Measurements from ENCODE around the gene EVPL. TPM values are rescaled to one million over a fixed set of nuclear protein-coding genes. Genes with fewer than 3 reads are reported as not detected.
A peak's percentile ranks its signal among the peaks of the same experiment; 100 is the strongest.

Gene EVPL
- total RNA-seq, 1 experiment from 2014 or later: 58.0 TPM

- peaks cover 56 to 69% of the 10 kb centered on the region in 2 experiments for H3K36me3 ChIP-seq (ENCODE audit: control insufficient read depth in 1 of 2, insufficient read depth in 2 of 2, low read length in 2 of 2)
- H3K27me3 ChIP-seq (ENCODE audit: insufficient read depth, low read length): no peaks in the 10 kb centered on the region
- no peak overlapping the region for H3K27ac ChIP-seq (ENCODE audit: low read depth, low read length)
- BruUV-seq (replicated peaks): TSS peak; percentile 24
- no peaks in the 10 kb centered on the region for H3K9me3 ChIP-seq (ENCODE audit: control insufficient read depth in 1 of 2, insufficient read depth in 1 of 2, low read depth in 1 of 2, low read length in 2 of 2)
- no peaks in the 10 kb centered on the region for H4K20me1 ChIP-seq (ENCODE audit: insufficient read depth)
- no peak overlapping the region for H3K9ac ChIP-seq (ENCODE audit: low read length)
- POLR2A ChIA-PET: interaction anchor here (0.8 kb wide), 1 partner anchor 28 kb away, joined by 3 read pairs; no protein-coding TSS in a partner anchor
- no peak overlapping the region for H3K4me2 ChIP-seq (ENCODE audit: low read length)
- no peak for ATAC-seq
- no peaks in the 10 kb centered on the region for H3K9me2 ChIP-seq (ENCODE audit: insufficient read depth)
- H3K4me1 ChIP-seq (ENCODE audit: control insufficient read depth in 1 of 2, insufficient read depth in 2 of 2, low read length in 2 of 2): peaks cover 26 to 31% of the 10 kb centered on the region in 2 experiments
- intact Hi-C loops (cut with micrococcal nuclease): no loop called here
- no peak overlapping the region for H2AFZ ChIP-seq (ENCODE audit: low read depth, low read length, poor library complexity, severe bottlenecking)
- TF ChIP-seq, protein P1, sequence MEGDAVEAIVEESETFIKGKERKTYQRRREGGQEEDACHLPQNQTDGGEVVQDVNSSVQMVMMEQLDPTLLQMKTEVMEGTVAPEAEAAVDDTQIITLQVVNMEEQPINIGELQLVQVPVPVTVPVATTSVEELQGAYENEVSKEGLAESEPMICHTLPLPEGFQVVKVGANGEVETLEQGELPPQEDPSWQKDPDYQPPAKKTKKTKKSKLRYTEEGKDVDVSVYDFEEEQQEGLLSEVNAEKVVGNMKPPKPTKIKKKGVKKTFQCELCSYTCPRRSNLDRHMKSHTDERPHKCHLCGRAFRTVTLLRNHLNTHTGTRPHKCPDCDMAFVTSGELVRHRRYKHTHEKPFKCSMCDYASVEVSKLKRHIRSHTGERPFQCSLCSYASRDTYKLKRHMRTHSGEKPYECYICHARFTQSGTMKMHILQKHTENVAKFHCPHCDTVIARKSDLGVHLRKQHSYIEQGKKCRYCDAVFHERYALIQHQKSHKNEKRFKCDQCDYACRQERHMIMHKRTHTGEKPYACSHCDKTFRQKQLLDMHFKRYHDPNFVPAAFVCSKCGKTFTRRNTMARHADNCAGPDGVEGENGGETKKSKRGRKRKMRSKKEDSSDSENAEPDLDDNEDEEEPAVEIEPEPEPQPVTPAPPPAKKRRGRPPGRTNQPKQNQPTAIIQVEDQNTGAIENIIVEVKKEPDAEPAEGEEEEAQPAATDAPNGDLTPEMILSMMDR (IDR thresholded peaks at IDR 0.05 in 2 of 3, conservative IDR thresholded peaks at IDR 0.05 in 1 of 3; ENCODE audit: borderline replicate concordance in 1 of 3, insufficient read depth in 1 of 3, low read depth in 2 of 3, low read length in 2 of 3): peak; percentile 6 to 32 (median 9); a peak in 3 of 6 replicates
- TF ChIP-seq CBX3 (IDR thresholded peaks at IDR 0.05; ENCODE audit: low read depth): no peak
- no peak for TF ChIP-seq EZH2phosphoT487 (IDR thresholded peaks at IDR 0.05; ENCODE audit: borderline replicate concordance)
- TF ChIP-seq, protein P2, sequence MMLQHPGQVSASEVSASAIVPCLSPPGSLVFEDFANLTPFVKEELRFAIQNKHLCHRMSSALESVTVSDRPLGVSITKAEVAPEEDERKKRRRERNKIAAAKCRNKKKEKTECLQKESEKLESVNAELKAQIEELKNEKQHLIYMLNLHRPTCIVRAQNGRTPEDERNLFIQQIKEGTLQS (IDR thresholded peaks at IDR 0.05): no peak
- no peak for TF ChIP-seq YY1 (IDR thresholded peaks at IDR 0.05; ENCODE audit: extremely low read depth, insufficient replicate concordance, low read depth, low read length)
- TF ChIP-seq RAD21 (IDR thresholded peaks at IDR 0.05; ENCODE audit: low read depth): peak; percentile 44; the same call in 1 of the 2 replicates
- CTCF ChIA-PET: interaction anchor here (1.5 kb wide), 1 partner anchor 42 kb away, joined by 7 read pairs; no protein-coding TSS in a partner anchor
- RAD21 ChIA-PET (ENCODE audit: low non-redundant PET in 1 of 2, low total read pairs in 2 of 2, uncharacterized antibody in 2 of 2, unreplicated experiment in 2 of 2): no interaction called here
- no peak overlapping the region for H3K4me3 ChIP-seq (replicated peaks in 1 of 2; ENCODE audit: low read depth in 1 of 2, low read length in 2 of 2)
- peaks cover 25% of the 10 kb centered on the region for H3K79me2 ChIP-seq (ENCODE audit: insufficient read depth, low read length)
- DNase-seq (ENCODE audit: low read depth, low spot score): no peak
Measured at GRCh38 chr17:76056882-76057281, 29.8 kb upstream of the EVPL start.
